Stimulated activated CD8-positive, alpha-beta memory T cell treated with anti-CD3 and anti-CD28 coated beads, Interleukin-4, amount 100 ng/mL, for 1 hour (primary cell): ENCODE results near the gene MAEL.

ENCODE experiments used
- DNase-seq, 2 donors: peaks; one replicate each; pipeline ENCODE4 v3.0.0-alpha.2; 2020; ENCODE audit warnings: low read depth in 2 of 2, low spot score in 1 of 2

Gene MAEL

GRCh38 chr1:166988974-166989515, at the start of gene MAEL:
Gene MAEL, plus strand, starts transcription at chr1:166989280. Its CDS starts 73 bp downstream, at chr1:166989353.
- no peak for DNase-seq

- DNase-seq, result no peak
Measured at GRCh38 chr1:166939741-166940375, 49.2 kb upstream of the MAEL start.

DNA sequence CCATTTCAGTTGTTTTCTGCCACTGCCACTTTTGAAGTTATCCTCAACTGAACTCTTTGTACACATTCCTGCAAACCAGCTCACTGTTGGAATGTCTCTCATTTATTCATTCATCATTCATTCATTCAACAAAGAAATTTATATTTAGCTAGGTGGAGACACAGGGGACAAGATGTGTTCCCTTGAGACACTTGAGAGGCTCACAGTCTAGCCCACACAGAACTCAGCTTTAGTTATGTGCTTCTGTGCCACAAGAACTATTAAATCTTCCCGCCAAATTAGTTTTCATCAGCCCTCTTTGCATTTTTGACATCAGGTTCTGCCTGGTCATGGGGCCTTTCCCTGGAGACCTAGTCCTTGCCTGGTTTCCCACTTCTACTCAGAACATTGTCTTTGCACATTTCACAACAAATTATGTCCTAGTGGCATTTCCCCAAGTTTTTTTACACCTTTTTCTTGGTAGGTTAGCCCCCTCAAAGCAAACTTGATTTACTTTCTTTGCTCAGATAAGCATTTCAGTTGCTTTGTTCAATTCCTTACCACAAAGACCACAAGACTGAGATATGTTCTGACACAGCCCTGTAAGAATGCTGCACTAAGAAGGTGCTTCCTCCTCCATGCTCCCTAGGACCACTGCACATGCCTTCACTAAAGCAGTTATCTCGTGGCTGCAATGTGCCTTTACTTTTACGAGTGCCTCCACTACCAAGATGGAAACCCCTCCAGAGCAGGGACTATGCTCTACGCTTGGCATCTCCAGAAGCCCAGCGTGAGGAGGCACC, 44.7 kb upstream of the MAEL start:
- DNase-seq, result no peak

DNA sequence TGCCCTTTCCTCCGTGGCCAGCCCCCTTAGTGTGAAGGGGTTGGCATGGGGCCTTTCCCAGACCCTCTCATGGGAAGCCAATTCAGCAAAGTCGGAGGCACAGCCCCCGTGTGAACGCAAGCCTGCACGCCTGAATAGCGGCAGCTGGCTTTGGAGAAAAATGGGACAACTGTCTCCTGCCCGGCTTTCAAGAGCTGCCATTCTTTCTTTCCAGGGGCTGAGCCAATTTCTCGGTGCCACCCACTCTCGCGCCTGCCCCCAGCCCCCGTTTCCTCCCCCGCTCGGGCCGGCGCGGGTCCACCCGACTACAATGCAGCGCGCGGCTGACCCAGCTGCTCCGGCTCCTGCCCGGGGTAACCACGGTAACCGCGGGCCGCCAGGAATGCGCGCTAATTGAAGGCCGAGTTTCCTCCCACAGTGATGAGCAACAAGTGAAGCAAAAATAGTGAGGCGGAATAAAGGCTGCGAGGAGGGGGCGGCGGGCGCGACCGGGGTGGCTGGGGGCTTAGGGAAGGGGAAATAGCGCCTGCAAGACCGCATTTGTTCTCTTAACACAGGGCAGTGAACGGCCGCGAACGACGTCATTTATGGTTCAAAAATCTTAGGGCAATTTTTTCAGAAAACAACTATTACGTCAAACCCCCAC, 41.6 kb upstream of the MAEL start:
- no peak for DNase-seq

GRCh38 chr1:166948856-166949350, 40.2 kb upstream of the MAEL start:
- no peak for DNase-seq

- no peak for DNase-seq
Measured at GRCh38 chr1:166950156-166950555, 38.9 kb upstream of the MAEL start.

DNA sequence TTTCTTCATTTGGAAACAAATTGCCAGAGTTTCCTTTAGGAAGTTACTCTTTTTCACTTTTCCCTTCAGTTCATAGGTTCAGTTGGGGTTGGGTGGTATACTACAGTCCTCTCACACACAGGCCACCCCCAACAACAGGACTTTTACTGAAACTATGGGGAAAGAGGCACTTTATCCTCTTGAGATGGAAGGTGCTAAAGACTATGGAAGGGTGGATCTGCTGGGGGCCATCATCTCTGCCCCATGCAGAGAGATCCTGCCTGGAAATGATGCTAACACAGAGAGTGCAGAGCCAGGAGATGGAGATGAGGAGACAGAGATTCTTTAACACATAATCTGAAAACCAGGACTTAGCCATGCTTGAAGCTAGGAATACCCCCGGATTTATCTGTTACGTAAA, 38.0 kb upstream of the MAEL start:
- no peak for DNase-seq

DNA sequence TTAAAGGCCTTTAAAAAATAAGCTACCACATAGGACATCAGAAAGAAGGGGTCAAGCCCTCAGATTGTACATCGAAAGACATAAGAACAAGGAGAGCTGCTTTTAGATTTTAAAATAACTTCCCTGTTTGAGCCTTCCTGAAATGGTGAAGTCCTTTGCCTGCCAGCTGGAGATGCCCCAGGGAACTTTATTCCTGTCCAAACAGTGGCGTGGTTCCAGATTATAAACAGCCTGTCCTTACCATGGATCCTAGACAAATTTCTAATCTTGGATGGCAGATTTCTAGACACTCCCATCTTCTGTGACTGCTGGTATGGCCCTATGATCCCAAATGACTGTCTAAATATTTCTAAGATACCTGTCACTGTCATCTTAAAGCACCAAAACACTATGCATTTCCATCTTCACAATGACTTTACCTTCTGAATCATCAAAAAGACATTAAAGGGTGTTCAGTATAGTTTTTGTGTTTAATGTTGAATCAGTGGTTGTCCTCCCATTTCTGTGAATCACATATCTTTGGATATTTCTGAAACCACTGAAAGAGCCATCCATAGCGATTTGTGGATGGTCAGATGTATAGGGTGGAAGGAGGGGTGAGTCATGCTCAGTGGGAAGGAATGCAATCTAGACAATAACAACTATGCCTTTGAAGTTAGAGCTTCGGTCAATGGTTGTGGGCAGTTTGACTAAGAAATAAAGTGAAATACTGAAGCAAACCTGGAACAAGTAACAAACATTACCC, 36.9 kb upstream of the MAEL start:
- DNase-seq, result no peak

DNA sequence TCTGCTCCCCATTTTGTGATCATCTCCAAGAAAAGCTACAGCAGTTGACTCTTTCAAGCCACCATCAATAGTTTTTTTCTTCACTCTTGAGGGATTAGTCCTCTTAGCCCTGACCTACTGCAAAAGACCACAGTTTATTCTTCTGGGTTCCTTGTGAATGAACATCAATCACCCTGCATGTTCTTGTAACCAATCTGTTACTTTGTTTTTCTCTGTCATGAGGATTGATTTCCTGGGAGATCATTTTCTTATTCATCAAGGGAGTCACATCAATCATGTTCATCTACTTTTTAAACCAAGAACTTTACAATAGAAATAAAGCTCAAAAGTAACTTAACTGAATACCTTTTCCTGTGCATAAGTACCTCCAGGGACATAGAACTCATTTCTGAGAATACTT, 35.6 kb upstream of the MAEL start:
- no peak for DNase-seq

- DNase-seq, result no peak
Measured at GRCh38 chr1:166956057-166956850, 32.8 kb upstream of the MAEL start.

DNA sequence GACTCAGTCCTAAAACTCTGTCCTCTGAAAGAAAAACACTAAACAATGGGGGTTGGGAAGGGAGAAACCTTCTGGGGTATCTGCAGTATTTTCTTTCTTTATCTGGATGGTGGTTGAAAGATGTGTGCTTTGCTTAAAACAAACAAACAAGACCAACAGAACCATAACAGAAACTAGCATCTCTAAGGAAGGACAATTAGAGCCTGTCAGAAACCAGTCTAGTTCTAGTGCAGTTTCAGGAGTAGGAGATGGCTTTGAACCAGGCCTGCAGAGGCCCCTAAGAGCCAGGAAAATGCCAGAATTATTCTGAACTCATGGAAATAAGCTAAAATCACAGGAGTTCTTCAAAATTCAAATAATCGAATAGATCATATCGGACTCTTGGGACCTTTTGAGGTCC, 32.2 kb upstream of the MAEL start:
- no peak for DNase-seq

- no peak for DNase-seq
Measured at GRCh38 chr1:166960858-166961474, 28.1 kb upstream of the MAEL start.

- DNase-seq, result no peak
Measured at GRCh38 chr1:166969074-166969677, 19.9 kb upstream of the MAEL start.

GRCh38 chr1:166971252-166971651, 17.8 kb upstream of the MAEL start:
- no peak for DNase-seq

- no peak for DNase-seq
Measured at GRCh38 chr1:166972193-166972592, 16.9 kb upstream of the MAEL start.

GRCh38 chr1:166972826-166973225, 16.3 kb upstream of the MAEL start:
- DNase-seq, result no peak

- no peak for DNase-seq
Measured at GRCh38 chr1:166974647-166975345, 14.3 kb upstream of the MAEL start.

DNA sequence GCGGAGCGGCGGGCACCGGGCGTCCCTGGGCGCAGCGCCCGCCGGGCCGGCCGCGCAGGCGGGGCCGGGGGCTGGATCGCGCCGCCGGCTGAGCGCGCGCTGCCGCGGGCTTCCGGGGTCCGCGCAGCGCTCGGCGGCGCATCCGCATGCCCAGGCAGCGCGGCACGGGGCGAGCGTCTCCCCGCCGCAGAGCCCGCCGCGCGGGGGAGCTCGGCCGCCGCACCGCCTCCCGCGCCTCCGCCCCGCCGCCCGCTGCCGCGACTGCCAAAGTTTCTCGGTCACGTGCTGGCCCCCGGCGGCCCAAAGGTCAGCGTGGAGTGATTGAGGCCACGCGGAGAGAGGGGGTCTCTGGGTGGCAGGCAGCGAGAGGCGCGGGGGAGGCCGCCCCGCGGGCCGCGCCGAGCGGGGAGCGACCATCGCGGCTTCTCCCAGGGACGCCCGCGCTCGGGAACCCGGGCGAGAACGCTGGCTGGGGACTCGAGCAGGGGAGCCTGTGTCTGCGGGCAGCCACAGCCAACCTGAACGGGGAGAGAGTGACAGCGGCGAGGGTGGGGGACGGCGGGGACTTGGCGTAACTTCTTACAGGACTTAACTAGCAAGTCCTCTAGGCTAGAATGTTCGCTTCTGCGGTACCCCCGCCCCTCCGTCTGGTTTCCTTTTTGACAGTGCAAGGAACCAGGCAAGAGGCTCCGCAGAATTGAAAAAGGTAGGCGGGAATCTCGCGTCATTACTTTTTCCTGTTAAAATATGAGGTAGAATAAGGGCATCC, 13.5 kb upstream of the MAEL start, which contains the start of gene ILDR2:
Gene ILDR2 (minus strand): TSS at position 180 of the 769 bp plus-strand sequence. CDS start 272 bp downstream, outside the sequence.
- peak in 1 of 2 donors; percentile 18 for DNase-seq
